ENCODE results near the gene FBXL13.
"Not testable (repeated sequence)": the region's sequence is repeated elsewhere in the genome, so short reads cannot be mapped to it uniquely, and the experiment has no call there.

DNA sequence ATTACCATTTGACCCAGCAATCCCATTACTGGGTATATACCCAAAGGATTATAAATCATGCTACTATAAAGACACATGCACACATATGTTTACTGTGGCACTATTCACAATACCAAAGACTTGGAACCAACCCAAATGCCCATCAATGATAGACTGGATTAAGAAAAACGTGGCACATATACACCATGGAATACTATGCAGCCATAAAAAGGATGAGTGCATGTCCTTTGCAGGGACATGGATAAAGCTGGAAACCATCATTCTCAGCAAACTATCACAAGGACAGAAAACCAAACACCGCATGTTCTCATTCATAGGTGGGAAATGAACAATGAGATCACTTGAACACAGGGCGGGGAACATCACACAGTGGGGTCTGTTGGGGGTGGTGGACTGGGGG, 116.6 kb downstream of the FBXL13 start:
- TF ChIP-seq CTCF, POLR2A, EP300 (IDR thresholded peaks at IDR 0.05): not testable (repeated sequence)
